ENCODE measurements around the gene MTF2.

DNA sequence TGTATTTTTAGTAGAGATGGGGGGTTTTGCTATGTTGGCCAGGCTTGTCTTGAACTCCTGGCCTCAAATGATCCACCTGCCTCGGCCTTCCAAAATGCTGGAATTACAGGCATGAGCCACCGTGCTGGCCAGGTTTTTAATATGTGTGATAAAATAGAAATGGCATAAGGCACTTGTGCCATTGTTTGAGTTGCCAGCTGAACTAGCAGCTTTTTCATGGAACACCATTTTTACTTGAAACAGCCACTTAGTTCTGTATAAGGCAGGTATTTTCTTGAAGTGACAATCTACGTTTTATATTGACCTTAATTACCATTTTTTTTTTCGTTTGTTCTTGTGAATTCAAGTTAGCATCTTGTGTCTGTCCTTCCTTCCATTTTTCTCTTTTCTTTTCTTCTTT, 28.3 kb downstream of the MTF2 start:
- TF ChIP-seq POLR2AphosphoS5 (IDR thresholded peaks at IDR 0.05) (no peak), POLR2A (IDR thresholded peaks at IDR 0.05) (no peak)
- TF ChIP-seq, protein P1, sequence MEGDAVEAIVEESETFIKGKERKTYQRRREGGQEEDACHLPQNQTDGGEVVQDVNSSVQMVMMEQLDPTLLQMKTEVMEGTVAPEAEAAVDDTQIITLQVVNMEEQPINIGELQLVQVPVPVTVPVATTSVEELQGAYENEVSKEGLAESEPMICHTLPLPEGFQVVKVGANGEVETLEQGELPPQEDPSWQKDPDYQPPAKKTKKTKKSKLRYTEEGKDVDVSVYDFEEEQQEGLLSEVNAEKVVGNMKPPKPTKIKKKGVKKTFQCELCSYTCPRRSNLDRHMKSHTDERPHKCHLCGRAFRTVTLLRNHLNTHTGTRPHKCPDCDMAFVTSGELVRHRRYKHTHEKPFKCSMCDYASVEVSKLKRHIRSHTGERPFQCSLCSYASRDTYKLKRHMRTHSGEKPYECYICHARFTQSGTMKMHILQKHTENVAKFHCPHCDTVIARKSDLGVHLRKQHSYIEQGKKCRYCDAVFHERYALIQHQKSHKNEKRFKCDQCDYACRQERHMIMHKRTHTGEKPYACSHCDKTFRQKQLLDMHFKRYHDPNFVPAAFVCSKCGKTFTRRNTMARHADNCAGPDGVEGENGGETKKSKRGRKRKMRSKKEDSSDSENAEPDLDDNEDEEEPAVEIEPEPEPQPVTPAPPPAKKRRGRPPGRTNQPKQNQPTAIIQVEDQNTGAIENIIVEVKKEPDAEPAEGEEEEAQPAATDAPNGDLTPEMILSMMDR (IDR thresholded peaks at IDR 0.05) = no peak
